Measurements from ENCODE around the gene EPS15. TPM values are rescaled to one million over a fixed set of nuclear protein-coding genes. Genes with fewer than 3 reads are reported as not detected.
"Not testable (repeated sequence)": the region's sequence is repeated elsewhere in the genome, so short reads cannot be mapped to it uniquely, and the experiment has no call there.

Gene EPS15
- total RNA-seq, 1 experiment from 2014 or later: 9.3 TPM

GRCh38 chr1:51392241-51392640 is 126.8 kb downstream of the EPS15 start:
- H3K27me3 ChIP-seq: no peaks in the 10 kb centered on the region
- H3K9me3 ChIP-seq: no peaks in the 10 kb centered on the region; the same call in 1 of the 2 replicates
- no peak overlapping the region for H3K4me3 ChIP-seq
- peaks cover 7% of the 10 kb centered on the region for H3K36me3 ChIP-seq
- no peak for DNase-seq

GRCh38 chr1:51390641-51391040 is 128.4 kb downstream of the EPS15 start:
- not testable (repeated sequence) for H3K4me3 ChIP-seq, H3K27me3 ChIP-seq, H3K36me3 ChIP-seq, H3K9me3 ChIP-seq, DNase-seq

GRCh38 chr1:51387288-51387687 is 131.8 kb downstream of the EPS15 start:
- not testable (repeated sequence) for H3K4me3 ChIP-seq, H3K27me3 ChIP-seq, DNase-seq, H3K9me3 ChIP-seq
- peaks cover 16% of the 10 kb centered on the region for H3K36me3 ChIP-seq

- H3K27me3 ChIP-seq, H3K9me3 ChIP-seq, DNase-seq, H3K4me3 ChIP-seq: not testable (repeated sequence)
- peaks cover 13% of the 10 kb centered on the region for H3K36me3 ChIP-seq
Measured at GRCh38 chr1:51386259-51386658, 132.8 kb downstream of the EPS15 start.

- Histone ChIP-seq H3K36me3 (peaks cover 13% of the 10 kb centered on the region), H3K4me3 (no peak overlapping the region)
- no peak for DNase-seq
Measured at GRCh38 chr1:51385776-51386175, 133.3 kb downstream of the EPS15 start.

GRCh38 chr1:51381964-51382363 is 137.1 kb downstream of the EPS15 start:
- Histone ChIP-seq H3K27me3 (no peaks in the 10 kb centered on the region), H3K9me3 (peaks cover 6% of the 10 kb centered on the region), H3K36me3 (peaks cover 25% of the 10 kb centered on the region)

More at GRCh38 chr1:51385776-51386175, 133.3 kb downstream of the EPS15 start:
- no peaks in the 10 kb centered on the region; the same call in 1 of the 2 replicates for H3K9me3 ChIP-seq
- no peaks in the 10 kb centered on the region for H3K27me3 ChIP-seq

GRCh38 chr1:51380936-51381335 is 138.1 kb downstream of the EPS15 start:
- H3K36me3 ChIP-seq: peaks cover 27% of the 10 kb centered on the region
- H3K9me3 ChIP-seq: peaks cover 6% of the 10 kb centered on the region
- H3K27me3 ChIP-seq: no peaks in the 10 kb centered on the region
- no peak overlapping the region for H3K4me3 ChIP-seq
- no peak for DNase-seq

More at GRCh38 chr1:51381964-51382363, 137.1 kb downstream of the EPS15 start:
- DNase-seq: no peak
- H3K4me3 ChIP-seq: no peak overlapping the region

- Histone ChIP-seq H3K36me3 (peaks cover 25% of the 10 kb centered on the region), H3K9me3 (peaks cover 6% of the 10 kb centered on the region; the same call in 1 of the 2 replicates), H3K27me3 (no peaks in the 10 kb centered on the region), H3K4me3 (no peak overlapping the region)
- no peak for DNase-seq
Measured at GRCh38 chr1:51378871-51379270, 140.2 kb downstream of the EPS15 start.

- peaks cover 9% of the 10 kb centered on the region for H3K36me3 ChIP-seq
- H3K4me3 ChIP-seq: no peak overlapping the region
- no peaks in the 10 kb centered on the region for H3K9me3 ChIP-seq
- DNase-seq: no peak
- H3K27me3 ChIP-seq: no peaks in the 10 kb centered on the region
Measured at GRCh38 chr1:51373898-51374297, 145.2 kb downstream of the EPS15 start.

- no peak for DNase-seq
- Histone ChIP-seq H3K4me3 (no peak overlapping the region), H3K36me3 (peaks cover 9% of the 10 kb centered on the region), H3K27me3 (no peaks in the 10 kb centered on the region), H3K9me3 (no peaks in the 10 kb centered on the region)
Measured at GRCh38 chr1:51372561-51372960, 146.5 kb downstream of the EPS15 start.

- H3K4me3 ChIP-seq: no peak overlapping the region
- DNase-seq: no peak
- H3K27me3 ChIP-seq: no peaks in the 10 kb centered on the region
- H3K9me3 ChIP-seq: no peaks in the 10 kb centered on the region
- no peaks in the 10 kb centered on the region; the same call in 1 of the 2 replicates for H3K36me3 ChIP-seq
Measured at GRCh38 chr1:51369171-51369570, 149.9 kb downstream of the EPS15 start.

- H3K4me3 ChIP-seq: no peak overlapping the region
- no peak for DNase-seq
- no peaks in the 10 kb centered on the region for H3K9me3 ChIP-seq
- peaks cover 2% of the 10 kb centered on the region for H3K36me3 ChIP-seq
- H3K27me3 ChIP-seq: no peaks in the 10 kb centered on the region
Measured at GRCh38 chr1:51365774-51366173, 153.3 kb downstream of the EPS15 start.

- no peak overlapping the region for H3K4me3 ChIP-seq
- no peak for DNase-seq
- peaks cover 7% of the 10 kb centered on the region; the same call in 1 of the 2 replicates for H3K36me3 ChIP-seq
- no peaks in the 10 kb centered on the region for H3K27me3 ChIP-seq
- no peaks in the 10 kb centered on the region for H3K9me3 ChIP-seq
Measured at GRCh38 chr1:51359879-51360278, 159.2 kb downstream of the EPS15 start.

- H3K9me3 ChIP-seq: no peaks in the 10 kb centered on the region
- H3K36me3 ChIP-seq: peaks cover 6% of the 10 kb centered on the region; the same call in 1 of the 2 replicates
Measured at GRCh38 chr1:51355382-51355781, 163.7 kb downstream of the EPS15 start.

GRCh38 chr1:51354416-51354815 is 164.7 kb downstream of the EPS15 start:
- H3K4me3 ChIP-seq: no peak overlapping the region
- no peaks in the 10 kb centered on the region for H3K27me3 ChIP-seq
- no peak for DNase-seq
- H3K9me3 ChIP-seq: no peaks in the 10 kb centered on the region
- H3K36me3 ChIP-seq: peaks cover 6% of the 10 kb centered on the region; the same call in 1 of the 2 replicates

More at GRCh38 chr1:51355382-51355781, 163.7 kb downstream of the EPS15 start:
- no peak for DNase-seq
- Histone ChIP-seq H3K4me3 (no peak overlapping the region), H3K27me3 (no peaks in the 10 kb centered on the region)

- peaks cover 6% of the 10 kb centered on the region; the same call in 1 of the 2 replicates for H3K36me3 ChIP-seq
- no peak overlapping the region for H3K4me3 ChIP-seq
- DNase-seq: no peak
- no peaks in the 10 kb centered on the region for H3K9me3 ChIP-seq
- no peaks in the 10 kb centered on the region for H3K27me3 ChIP-seq
Measured at GRCh38 chr1:51351907-51352306, 167.2 kb downstream of the EPS15 start.

GRCh38 chr1:51349862-51350261 is 169.2 kb downstream of the EPS15 start:
- Histone ChIP-seq H3K27me3 (no peaks in the 10 kb centered on the region), H3K9me3 (no peaks in the 10 kb centered on the region), H3K36me3 (peaks cover 1% of the 10 kb centered on the region; the same call in 1 of the 2 replicates), H3K4me3 (no peak overlapping the region)
- no peak for DNase-seq

- Histone ChIP-seq H3K4me3 (no peak overlapping the region), H3K27me3 (no peaks in the 10 kb centered on the region), H3K36me3 (no peaks in the 10 kb centered on the region), H3K9me3 (no peaks in the 10 kb centered on the region)
- no peak for DNase-seq
Measured at GRCh38 chr1:51348147-51348527, 170.9 kb downstream of the EPS15 start.

Measured in MG63 (cell line).